Measurements from ENCODE around the gene PRKCSH. TPM values are rescaled to one million over a fixed set of nuclear protein-coding genes. Genes with fewer than 3 reads are reported as not detected.
"Not testable (repeated sequence)": the region's sequence is repeated elsewhere in the genome, so short reads cannot be mapped to it uniquely, and the experiment has no call there.

PRKCSH gene
- polyA plus RNA-seq, 4 donors = 118 to 453 (median 160) TPM

GRCh38 chr19:11423791-11424181 is 11.6 kb upstream of the PRKCSH start:
- no peak for FAIRE-seq
- H3K27me3 ChIP-seq (ENCODE audit: control insufficient read depth in 3 of 3, insufficient read depth in 3 of 3, low read length in 3 of 3) = peaks cover 6 to 55% (median 16%) of the 10 kb centered on the region in 3 donors

GRCh38 chr19:11425719-11426457 is 9.5 kb upstream of the PRKCSH start:
- no peak for DNase-seq
- peaks cover 3 to 34% (median 7%) of the 10 kb centered on the region in 3 donors for H3K27me3 ChIP-seq (ENCODE audit: control insufficient read depth in 3 of 3, insufficient read depth in 3 of 3, low read length in 3 of 3)
- H3K4me3 ChIP-seq (ENCODE audit: low read depth in 1 of 3, low read length in 3 of 3) = no peak overlapping the region
- peaks cover 0 to 4% of the 10 kb centered on the region in 2 donors for H3K9me3 ChIP-seq (ENCODE audit: control insufficient read depth in 2 of 2, insufficient read depth in 1 of 2, low read depth in 1 of 2, low read length in 1 of 2)
- 87 to 92% (median 90%) methylated on average over 24 to 28 of the region's 28 CpGs for WGBS, 3 donors
- H3K27ac ChIP-seq (ENCODE audit: low read depth in 1 of 3, low read length in 2 of 3) = no peak overlapping the region
- FAIRE-seq = no peak
- no peaks in the 10 kb centered on the region for H3K36me3 ChIP-seq (ENCODE audit: control insufficient read depth in 3 of 3, insufficient read depth in 2 of 3, low read depth in 1 of 3, low read length in 3 of 3)
- H3K4me1 ChIP-seq (ENCODE audit: control insufficient read depth in 3 of 3, insufficient read depth in 2 of 3, low read depth in 1 of 3, low read length in 2 of 3) = peaks cover 0 to 20% (median 0%) of the 10 kb centered on the region in 3 donors

More at GRCh38 chr19:11423791-11424181, 11.6 kb upstream of the PRKCSH start:
- Histone ChIP-seq H3K36me3 (ENCODE audit: control insufficient read depth in 3 of 3, insufficient read depth in 2 of 3, low read depth in 1 of 3, low read length in 3 of 3) (no peaks in the 10 kb centered on the region), H3K4me1 (ENCODE audit: control insufficient read depth in 3 of 3, insufficient read depth in 2 of 3, low read depth in 1 of 3, low read length in 2 of 3) (peaks cover 0 to 31% (median 0%) of the 10 kb centered on the region in 3 donors), H3K9me3 (ENCODE audit: control insufficient read depth in 2 of 2, insufficient read depth in 1 of 2, low read depth in 1 of 2, low read length in 1 of 2) (peaks cover 0 to 4% of the 10 kb centered on the region in 2 donors), H3K4me3 (ENCODE audit: low read depth in 1 of 3, low read length in 3 of 3) (no peak overlapping the region), H3K27ac (ENCODE audit: low read depth in 1 of 3, low read length in 2 of 3) (no peak overlapping the region)
- DNase-seq = no peak
- WGBS, 3 donors = 8 to 14% (median 12%) methylated on average over 19 to 22 of the region's 22 CpGs

- Histone ChIP-seq H3K27ac (ENCODE audit: low read depth in 1 of 3, low read length in 2 of 3) (no peak overlapping the region), H3K27me3 (ENCODE audit: control insufficient read depth in 3 of 3, insufficient read depth in 3 of 3, low read length in 3 of 3) (peaks cover 3 to 27% (median 6%) of the 10 kb centered on the region in 3 donors), H3K4me3 (ENCODE audit: low read depth in 1 of 3, low read length in 3 of 3) (no peak overlapping the region), H3K4me1 (ENCODE audit: control insufficient read depth in 3 of 3, insufficient read depth in 2 of 3, low read depth in 1 of 3, low read length in 2 of 3) (peaks cover 0 to 12% (median 0%) of the 10 kb centered on the region in 3 donors), H3K36me3 (ENCODE audit: control insufficient read depth in 3 of 3, insufficient read depth in 2 of 3, low read depth in 1 of 3, low read length in 3 of 3) (no peaks in the 10 kb centered on the region), H3K9me3 (ENCODE audit: control insufficient read depth in 2 of 2, insufficient read depth in 1 of 2, low read depth in 1 of 2, low read length in 1 of 2) (peaks cover 0 to 3% of the 10 kb centered on the region in 2 donors)
- FAIRE-seq = no peak
- DNase-seq = no peak
- 85 to 94% (median 93%) methylated on average over 16 to 19 of the region's 19 CpGs for WGBS, 3 donors
Observed at GRCh38 chr19:11426656-11427055, 8.8 kb upstream of the PRKCSH start.

GRCh38 chr19:11433526-11433925 is 1.9 kb upstream of the PRKCSH start:
- Histone ChIP-seq H3K36me3 (ENCODE audit: control insufficient read depth in 3 of 3, insufficient read depth in 2 of 3, low read depth in 1 of 3, low read length in 3 of 3) (peaks cover 0 to 25% (median 5%) of the 10 kb centered on the region in 3 donors), H3K4me1 (ENCODE audit: control insufficient read depth in 3 of 3, insufficient read depth in 2 of 3, low read depth in 1 of 3, low read length in 2 of 3) (peaks cover 0 to 13% (median 0%) of the 10 kb centered on the region in 3 donors)
- H3K27ac ChIP-seq (ENCODE audit: low read depth in 1 of 3, low read length in 2 of 3); FAIRE-seq; H3K9me3 ChIP-seq (ENCODE audit: control insufficient read depth in 2 of 2, insufficient read depth in 1 of 2, low read depth in 1 of 2, low read length in 1 of 2); DNase-seq; H3K4me3 ChIP-seq (ENCODE audit: low read depth in 1 of 3, low read length in 3 of 3); H3K27me3 ChIP-seq (ENCODE audit: control insufficient read depth in 3 of 3, insufficient read depth in 3 of 3, low read length in 3 of 3): not testable (repeated sequence)
- WGBS, 3 donors = 93 to 97% (median 94%) methylated on average over 3 of the region's 3 CpGs

GRCh38 chr19:11434703-11435056 is 755 bp upstream of the PRKCSH start:
- H3K4me3 ChIP-seq (ENCODE audit: low read depth in 1 of 3, low read length in 3 of 3) = peak overlapping the region in 2 of 3 donors; percentile 68 to 83
- FAIRE-seq = no peak
- no peak for DNase-seq
- no peaks in the 10 kb centered on the region for H3K9me3 ChIP-seq (ENCODE audit: control insufficient read depth in 2 of 2, insufficient read depth in 1 of 2, low read depth in 1 of 2, low read length in 1 of 2)
- peaks cover 0 to 35% (median 7%) of the 10 kb centered on the region in 3 donors for H3K36me3 ChIP-seq (ENCODE audit: control insufficient read depth in 3 of 3, insufficient read depth in 2 of 3, low read depth in 1 of 3, low read length in 3 of 3)
- H3K4me1 ChIP-seq (ENCODE audit: control insufficient read depth in 3 of 3, insufficient read depth in 2 of 3, low read depth in 1 of 3, low read length in 2 of 3) = peaks cover 0 to 13% (median 0%) of the 10 kb centered on the region in 3 donors
- no peaks in the 10 kb centered on the region for H3K27me3 ChIP-seq (ENCODE audit: control insufficient read depth in 3 of 3, insufficient read depth in 3 of 3, low read length in 3 of 3)
- peak overlapping the region in 2 of 3 donors; percentile 70 to 91 for H3K27ac ChIP-seq (ENCODE audit: low read depth in 1 of 3, low read length in 2 of 3)
- WGBS, 3 donors = 1 to 7% (median 5%) methylated on average over 9 of the region's 9 CpGs

- peaks cover 0 to 13% (median 0%) of the 10 kb centered on the region in 3 donors for H3K4me1 ChIP-seq (ENCODE audit: control insufficient read depth in 3 of 3, insufficient read depth in 2 of 3, low read depth in 1 of 3, low read length in 2 of 3)
- no peaks in the 10 kb centered on the region for H3K9me3 ChIP-seq (ENCODE audit: control insufficient read depth in 2 of 2, insufficient read depth in 1 of 2, low read depth in 1 of 2, low read length in 1 of 2)
- 1 to 2% (median 1%) methylated on average over 21 of the region's 21 CpGs for WGBS, 3 donors
- H3K27me3 ChIP-seq (ENCODE audit: control insufficient read depth in 3 of 3, insufficient read depth in 3 of 3, low read length in 3 of 3) = no peaks in the 10 kb centered on the region
- H3K4me3 ChIP-seq (ENCODE audit: low read depth in 1 of 3, low read length in 3 of 3) = peak overlapping the region; percentile 51 to 83 (median 68)
- peaks cover 0 to 47% (median 9%) of the 10 kb centered on the region in 3 donors for H3K36me3 ChIP-seq (ENCODE audit: control insufficient read depth in 3 of 3, insufficient read depth in 2 of 3, low read depth in 1 of 3, low read length in 3 of 3)
- DNase-seq (peak in 1 of 2 donors; percentile 39), FAIRE-seq (no peak)
- peak overlapping the region; percentile 49 to 91 (median 90) for H3K27ac ChIP-seq (ENCODE audit: low read depth in 1 of 3, low read length in 2 of 3)
Observed at GRCh38 chr19:11435833-11436313, 438 bp downstream of the PRKCSH start.

- Histone ChIP-seq H3K27me3 (ENCODE audit: control insufficient read depth in 3 of 3, insufficient read depth in 3 of 3, low read length in 3 of 3) (no peaks in the 10 kb centered on the region), H3K36me3 (ENCODE audit: control insufficient read depth in 3 of 3, insufficient read depth in 2 of 3, low read depth in 1 of 3, low read length in 3 of 3) (peaks cover 0 to 68% (median 20%) of the 10 kb centered on the region in 3 donors), H3K27ac (ENCODE audit: low read depth in 1 of 3, low read length in 2 of 3) (peak overlapping the region in 1 of 3 donors; percentile 11), H3K9me3 (ENCODE audit: control insufficient read depth in 2 of 2, insufficient read depth in 1 of 2, low read depth in 1 of 2, low read length in 1 of 2) (no peaks in the 10 kb centered on the region), H3K4me3 (ENCODE audit: low read depth in 1 of 3, low read length in 3 of 3) (no peak overlapping the region), H3K4me1 (ENCODE audit: control insufficient read depth in 3 of 3, insufficient read depth in 2 of 3, low read depth in 1 of 3, low read length in 2 of 3) (peaks cover 0 to 13% (median 0%) of the 10 kb centered on the region in 3 donors)
- DNase-seq (no peak), FAIRE-seq (no peak)
- WGBS, 3 donors = 79 to 96% (median 92%) methylated on average over 9 of the region's 9 CpGs
Observed at GRCh38 chr19:11437955-11438354, 2.5 kb downstream of the PRKCSH start.

GRCh38 chr19:11444059-11444458 is 8.6 kb downstream of the PRKCSH start:
- Histone ChIP-seq H3K4me1 (ENCODE audit: control insufficient read depth in 3 of 3, insufficient read depth in 2 of 3, low read depth in 1 of 3, low read length in 2 of 3) (peaks cover 0 to 3% (median 0%) of the 10 kb centered on the region in 3 donors), H3K4me3 (ENCODE audit: low read depth in 1 of 3, low read length in 3 of 3) (no peak overlapping the region), H3K27me3 (ENCODE audit: control insufficient read depth in 3 of 3, insufficient read depth in 3 of 3, low read length in 3 of 3) (no peaks in the 10 kb centered on the region), H3K36me3 (ENCODE audit: control insufficient read depth in 3 of 3, insufficient read depth in 2 of 3, low read depth in 1 of 3, low read length in 3 of 3) (peaks cover 24 to 99% (median 28%) of the 10 kb centered on the region in 3 donors), H3K9me3 (ENCODE audit: control insufficient read depth in 2 of 2, insufficient read depth in 1 of 2, low read depth in 1 of 2, low read length in 1 of 2) (no peaks in the 10 kb centered on the region), H3K27ac (ENCODE audit: low read depth in 1 of 3, low read length in 2 of 3) (no peak overlapping the region)
- no peak for DNase-seq
- WGBS, 3 donors = 78 to 85% (median 81%) methylated on average over 5 of the region's 5 CpGs
- FAIRE-seq = no peak

Measured in small intestine (tissue), 7 donors.